Measurements from ENCODE around the gene CNOT11.

Gene CNOT11

GRCh38 chr2:101282980-101283379 is 30.3 kb downstream of the CNOT11 start:
- no peak for DNase-seq

DNA sequence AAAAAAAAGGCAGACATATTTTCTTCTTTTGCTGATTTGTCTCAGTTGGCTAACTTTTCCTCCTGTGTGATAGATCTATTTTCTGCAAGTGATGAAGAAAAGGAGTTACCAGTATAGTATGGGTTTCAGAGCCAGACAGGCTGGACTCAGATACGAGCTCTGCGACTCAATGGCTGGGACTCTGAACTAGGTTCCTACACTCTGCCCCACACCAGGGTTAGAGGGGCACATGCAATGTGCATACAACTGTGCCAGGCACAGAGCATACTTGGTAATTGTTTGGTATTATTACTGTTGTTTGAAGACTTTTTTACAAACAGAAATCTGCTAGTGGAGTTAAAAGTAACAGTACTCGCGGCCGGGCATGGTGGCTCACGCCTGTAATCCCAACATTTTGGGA is 34.0 kb downstream of the CNOT11 start:
- no peak for DNase-seq

- no peak for DNase-seq
These were observed 34.6 kb downstream of the CNOT11 start for GRCh38 chr2:101287303-101287702.

- no peak for DNase-seq
These were observed 38.0 kb downstream of the CNOT11 start for GRCh38 chr2:101290711-101291110.

DNA sequence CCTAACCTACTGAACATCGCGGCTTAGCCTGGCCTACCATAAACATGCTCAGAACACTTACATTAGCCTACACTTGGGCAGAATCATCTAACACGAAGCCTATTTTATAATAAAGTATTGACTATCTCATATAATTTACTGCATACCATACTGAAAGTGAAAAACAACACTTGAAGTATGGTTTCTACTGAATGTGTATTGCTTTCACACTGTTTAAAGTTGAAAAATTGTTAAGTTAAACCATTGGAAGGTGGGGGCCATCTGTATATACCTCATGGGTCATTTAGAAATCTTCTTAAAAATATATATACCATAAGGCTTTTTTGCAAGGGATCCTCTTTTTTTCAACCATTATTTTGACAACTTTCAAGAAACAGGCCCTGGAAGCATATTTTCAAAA is 39.3 kb downstream of the CNOT11 start:
- no peak for DNase-seq

DNA sequence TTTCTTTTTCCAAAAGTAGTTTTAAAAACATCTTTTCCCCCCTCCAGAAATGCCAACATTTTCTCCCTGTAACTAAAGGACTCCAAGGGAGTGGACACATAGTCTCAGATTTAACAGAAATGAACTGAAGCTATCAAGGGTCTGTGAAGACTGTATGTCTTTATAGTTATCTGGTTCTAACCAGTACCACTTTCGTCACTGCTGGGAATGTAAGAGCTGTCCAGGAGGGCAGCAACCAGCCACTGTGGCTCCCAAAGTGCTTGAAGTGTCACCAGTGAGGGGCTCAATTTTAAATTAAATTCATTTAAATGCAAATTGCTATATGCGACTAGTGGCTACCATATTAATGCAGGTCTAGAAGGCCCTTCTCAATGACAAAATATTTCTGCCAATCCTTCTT is 40.9 kb downstream of the CNOT11 start:
- DNase-seq = no peak

DNA sequence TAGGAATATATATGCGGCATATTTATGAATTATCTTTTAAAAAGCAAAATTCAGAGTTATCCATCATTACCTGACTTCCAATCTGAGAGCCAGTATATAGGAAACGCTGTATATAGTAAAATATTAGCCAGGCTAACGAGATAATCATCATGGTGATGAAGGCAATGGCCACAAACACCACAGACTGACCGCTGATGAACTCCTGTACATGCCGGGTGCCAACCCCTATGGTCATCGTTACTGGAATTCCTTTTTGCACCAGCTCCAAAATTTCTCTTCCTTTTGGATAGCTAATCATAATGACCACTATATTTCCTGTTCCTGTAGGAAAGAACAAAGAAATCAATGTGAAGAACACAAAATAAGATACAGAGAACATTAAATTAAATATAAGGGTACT is 42.2 kb downstream of the CNOT11 start:
- DNase-seq = no peak

DNA sequence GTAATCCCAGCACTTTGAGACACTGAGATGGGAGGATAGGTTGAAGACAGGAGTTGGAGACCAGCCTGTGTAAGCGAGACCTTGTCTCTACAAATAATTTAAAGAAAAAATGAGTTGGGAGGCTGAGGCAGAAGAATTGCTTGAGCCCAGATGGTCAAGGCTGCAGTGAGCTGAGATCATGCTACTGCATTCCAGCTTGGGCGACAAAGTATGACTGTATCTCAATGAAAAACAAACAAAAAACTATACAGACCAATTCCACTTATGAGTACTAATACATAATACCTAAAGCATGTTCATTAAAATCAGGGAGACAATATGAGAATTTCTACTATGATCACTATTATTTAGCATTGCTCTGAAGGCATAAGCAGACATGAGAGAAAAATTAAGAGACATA is 43.2 kb downstream of the CNOT11 start:
- no peak for DNase-seq

GRCh38 chr2:101296371-101296770 is 43.7 kb downstream of the CNOT11 start:
- DNase-seq = no peak

GRCh38 chr2:101297383-101297782 is 44.7 kb downstream of the CNOT11 start:
- no peak for DNase-seq

DNA sequence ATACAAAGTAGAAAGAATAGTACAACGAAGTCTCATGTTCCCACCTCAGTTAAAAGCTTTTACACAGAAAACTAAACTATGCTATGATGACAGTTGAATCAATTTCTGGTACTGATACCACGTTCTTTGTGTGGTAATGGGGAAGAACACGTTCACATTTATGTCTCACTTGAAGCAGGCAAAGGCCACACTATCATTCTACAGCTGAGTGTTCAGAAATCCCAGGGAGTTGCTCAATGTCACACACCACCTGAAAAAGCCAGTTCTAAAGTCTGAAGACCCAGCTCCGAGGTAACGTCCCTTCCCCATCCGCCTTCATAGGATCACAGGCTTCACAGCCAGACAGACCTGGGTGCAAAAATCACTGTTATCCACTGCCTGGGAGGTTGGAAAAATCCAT is 46.9 kb downstream of the CNOT11 start:
- DNase-seq = no peak

DNA sequence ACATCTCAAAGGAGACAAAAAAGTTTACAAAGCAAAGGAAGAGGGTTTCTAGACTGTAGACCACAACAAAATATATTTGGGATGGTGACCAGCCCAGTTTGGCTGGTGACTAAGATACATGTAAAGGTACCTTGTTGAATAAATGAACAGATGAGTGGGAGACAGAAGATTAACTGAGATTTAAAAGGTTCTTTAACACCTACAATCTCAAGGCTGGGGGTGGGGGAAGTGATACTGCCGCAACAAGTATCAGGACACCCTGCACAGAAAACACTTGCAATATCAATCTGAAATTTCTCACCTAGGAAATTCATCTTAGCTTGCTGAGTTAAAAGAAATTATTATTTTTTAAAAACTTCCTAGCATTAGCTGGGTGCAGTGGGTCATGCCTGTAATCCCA is 47.5 kb downstream of the CNOT11 start:
- DNase-seq = peak in 1 of 2 experiments; percentile 8

DNA sequence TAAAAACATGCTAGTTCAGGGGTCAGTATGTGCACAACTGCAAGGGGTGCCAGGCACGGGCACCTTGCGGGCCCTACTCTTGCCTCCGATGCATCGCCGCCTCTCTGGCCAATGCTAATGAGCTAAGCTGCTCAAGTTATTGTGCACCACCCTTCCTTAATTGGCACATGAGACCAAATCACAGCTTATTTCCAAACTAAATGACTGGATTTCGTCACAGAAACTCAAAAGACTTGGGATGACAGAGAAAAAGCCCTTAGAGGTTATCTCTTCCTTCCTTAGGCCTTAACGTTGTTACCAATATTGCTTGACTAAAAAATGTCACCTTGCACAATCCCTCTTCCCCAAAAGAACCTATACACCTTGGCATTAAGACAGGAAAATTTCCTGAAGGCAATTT is 48.1 kb downstream of the CNOT11 start:
- no peak for DNase-seq

DNA sequence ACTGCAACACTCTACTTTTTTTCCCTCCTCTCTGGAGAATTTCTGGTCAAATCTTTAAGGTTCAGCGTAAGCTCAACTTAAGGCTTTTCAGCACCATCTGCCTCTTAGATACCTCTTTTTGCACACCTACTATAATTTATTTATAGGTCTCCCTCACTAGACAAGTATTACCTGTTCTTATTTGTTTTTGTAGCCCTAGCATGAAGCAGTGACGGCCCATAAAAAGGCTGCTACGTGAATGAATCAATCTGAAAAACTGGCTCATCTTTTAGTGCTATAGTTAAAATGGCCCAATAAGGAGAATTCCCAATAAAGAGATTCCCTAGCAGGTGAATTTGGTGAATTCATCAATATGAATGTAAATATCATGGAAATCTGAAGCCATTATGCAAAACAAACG is 49.3 kb downstream of the CNOT11 start:
- DNase-seq = no peak

GRCh38 chr2:101303688-101304087 is 51.0 kb downstream of the CNOT11 start:
- DNase-seq = no peak

DNA sequence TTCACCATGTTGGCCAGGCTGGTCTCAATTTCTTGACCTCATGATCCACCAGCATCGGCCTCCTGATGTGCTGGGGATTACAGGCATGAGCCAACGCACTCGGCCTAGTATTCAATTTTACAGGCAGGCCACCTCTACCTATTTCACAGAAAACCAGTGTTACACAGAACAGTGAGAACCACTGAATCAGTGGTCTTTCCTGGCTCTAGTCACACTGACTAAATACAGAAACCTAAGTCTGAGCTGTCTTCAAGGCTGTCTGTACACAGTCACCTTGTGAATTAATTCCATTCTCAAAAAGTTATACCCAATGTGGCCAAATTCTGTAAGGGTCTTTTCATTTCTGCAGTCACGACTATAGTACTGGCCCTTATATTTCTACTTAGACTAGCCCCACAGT is 52.3 kb downstream of the CNOT11 start:
- DNase-seq = no peak

- DNase-seq = no peak
These were observed 52.9 kb downstream of the CNOT11 start for GRCh38 chr2:101305492-101306078.

DNA sequence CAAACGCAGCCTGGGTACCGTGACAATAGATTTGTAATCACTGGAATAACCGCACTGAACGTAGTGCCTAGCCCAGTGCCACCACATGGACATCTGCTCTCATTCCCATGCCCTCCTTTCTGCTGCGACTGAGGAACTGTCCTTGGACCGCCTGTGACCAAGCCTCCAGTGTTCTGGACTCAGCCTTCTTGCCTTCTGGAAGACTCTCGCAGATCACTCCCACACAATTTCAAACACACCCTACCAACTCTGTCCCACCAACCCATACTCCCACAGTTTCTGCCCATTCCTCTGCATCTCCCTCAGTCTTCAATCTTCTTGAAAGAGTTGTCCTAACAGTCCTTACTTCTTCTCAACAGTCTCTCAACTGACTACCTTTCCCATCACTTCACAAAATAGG is 53.7 kb downstream of the CNOT11 start:
- no peak for DNase-seq

DNA sequence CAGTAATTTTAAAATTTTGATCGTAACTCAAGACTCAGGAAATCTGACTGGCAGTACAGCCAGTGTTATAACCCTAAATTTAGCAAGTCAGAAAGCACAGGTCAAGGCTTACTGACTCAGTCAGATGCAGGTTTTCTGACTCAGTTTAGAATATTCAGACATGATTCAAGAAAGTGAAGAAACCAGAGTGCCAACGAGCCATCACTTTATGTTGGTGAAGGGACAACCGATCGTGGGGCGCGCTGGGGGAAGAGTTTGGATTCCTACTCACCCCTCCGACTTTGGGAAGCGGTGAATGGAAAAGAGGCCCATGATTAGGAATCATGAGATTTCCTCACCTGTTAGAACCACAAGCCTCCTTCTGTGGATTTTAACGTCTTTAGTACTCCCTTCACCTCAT is 54.8 kb downstream of the CNOT11 start:
- DNase-seq = no peak

GRCh38 chr2:101307950-101308431 is 55.3 kb downstream of the CNOT11 start:
- DNase-seq = peak in 1 of 2 experiments; percentile 35

DNA sequence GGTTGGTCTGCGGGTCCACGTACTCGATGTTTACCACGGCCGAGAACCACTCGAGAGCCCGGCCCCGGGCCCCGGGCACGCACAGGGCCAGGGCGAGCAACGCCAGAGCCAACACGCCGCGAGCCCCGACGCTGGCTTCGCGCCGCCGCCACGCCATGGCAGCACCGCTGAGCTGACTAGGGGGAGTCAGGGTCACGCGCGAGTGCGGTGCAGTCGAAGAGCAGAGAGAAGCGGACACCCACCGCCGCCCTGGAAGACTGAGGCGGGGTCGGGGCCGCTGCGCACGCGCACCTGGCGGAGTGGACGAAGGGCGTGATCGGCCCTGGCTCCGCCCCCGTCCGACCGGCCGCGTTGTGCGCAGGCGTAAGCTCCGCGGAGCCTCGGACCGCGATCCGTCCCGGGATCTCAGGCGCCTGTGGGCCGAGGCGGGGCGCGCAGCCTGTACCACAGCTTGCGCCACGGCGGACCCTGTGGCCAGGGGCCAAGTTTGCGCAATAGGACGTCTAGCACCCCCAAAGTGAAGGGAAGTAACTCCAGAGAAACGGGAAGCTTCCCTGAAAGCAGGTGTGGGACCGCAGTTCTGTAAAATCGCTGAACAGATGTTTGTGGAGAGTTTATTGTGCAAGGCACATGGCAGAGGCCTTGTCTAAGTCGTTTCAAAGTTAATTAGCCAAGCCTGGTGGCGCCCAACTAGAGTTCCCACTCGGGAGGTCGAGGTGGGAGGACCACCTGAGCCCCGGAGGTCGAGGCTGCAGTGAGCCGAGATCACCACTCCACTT is 55.9 kb downstream of the CNOT11 start, which contains the start of gene RNF149:
Gene RNF149, minus strand, starts transcription at position 270 of the 779 bp plus-strand sequence. Its CDS starts 113 bp downstream, at position 157.
- peak; percentile 85 for DNase-seq

- DNase-seq = no peak
These were observed 57.6 kb downstream of the CNOT11 start for GRCh38 chr2:101310090-101310833.

- DNase-seq = no peak
These were observed 58.4 kb downstream of the CNOT11 start for GRCh38 chr2:101310834-101311695.

Data from activated CD4-positive, alpha-beta T cell treated with anti-CD3 and anti-CD28 coated beads, Interleukin-2, amount 50 U/mL, for 4 hours (primary cell).